Measurements from ENCODE around the gene BAX.

- TF ChIP-seq CTCF (IDR thresholded peaks at IDR 0.05; ENCODE audit: low read depth, low read length, missing input control) (no peak), HNF4G (IDR thresholded peaks at IDR 0.05) (no peak), REST (IDR thresholded peaks at IDR 0.05) (no peak), EGR1 (IDR thresholded peaks at IDR 0.05; ENCODE audit: low read depth in 2 of 2) (no peak), SP1 (IDR thresholded peaks at IDR 0.05) (no peak), RAD21 (IDR thresholded peaks at IDR 0.05) (no peak), GABPA (IDR thresholded peaks at IDR 0.05 in 1 of 2, conservative IDR thresholded peaks at IDR 0.05 in 1 of 2) (no peak), ZBTB33 (IDR thresholded peaks at IDR 0.05) (no peak), NR2F2 (IDR thresholded peaks at IDR 0.05) (no peak), RXRA (IDR thresholded peaks at IDR 0.05) (no peak), MAX (IDR thresholded peaks at IDR 0.05) (no peak)
Measured at GRCh38 chr19:48910803-48911202, 43.9 kb upstream of the BAX start.

All from liver (tissue), 3 donors.